SU-DHL-6 (cell line): ENCODE data around the gene CNTNAP5.

Source experiments
- EZH2phosphoT487 ChIP-seq: fragments of 200-600 bp; sonication (generic), shearing (Covaris generic); conservative IDR thresholded peaks from 2 replicates; pipeline ENCODE4 v1.6.1; 2018; ENCODE audit warnings: mild to moderate bottlenecking, antibody characterized with exemption, low read length, moderate library complexity, mixed read lengths
- TF ChIP-seq, protein P1 (sequence below): fragments of 200-600 bp; sonication (generic); IDR thresholded peaks from one replicate; pipeline ENCODE4 v1.5.1; 2017; ENCODE audit warnings: antibody characterized with exemption, mild to moderate bottlenecking, low read length, moderate library complexity; ENCODE audit not compliant: insufficient read depth, poor library complexity, severe bottlenecking

DNA sequence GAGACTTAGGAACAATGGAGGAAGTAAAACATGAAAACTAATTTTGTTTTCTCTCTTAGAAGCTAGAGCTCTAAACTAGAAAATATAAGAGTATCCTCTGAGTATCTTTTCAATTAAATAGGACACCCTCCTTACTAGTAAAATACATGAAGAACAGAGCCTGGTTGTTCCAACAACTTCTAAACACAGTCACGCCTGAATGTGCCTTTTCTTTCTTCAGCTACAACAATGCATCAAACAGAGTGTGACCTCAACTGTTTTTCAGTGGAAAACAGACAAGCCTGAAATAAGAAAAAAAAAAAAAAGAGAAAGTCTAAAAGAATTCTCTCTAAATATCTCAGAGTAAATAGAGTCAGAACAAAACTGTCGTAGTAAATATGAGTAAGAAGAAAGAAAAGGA is 928.8 kb downstream of the CNTNAP5 start:
- TF ChIP-seq, protein P1, sequence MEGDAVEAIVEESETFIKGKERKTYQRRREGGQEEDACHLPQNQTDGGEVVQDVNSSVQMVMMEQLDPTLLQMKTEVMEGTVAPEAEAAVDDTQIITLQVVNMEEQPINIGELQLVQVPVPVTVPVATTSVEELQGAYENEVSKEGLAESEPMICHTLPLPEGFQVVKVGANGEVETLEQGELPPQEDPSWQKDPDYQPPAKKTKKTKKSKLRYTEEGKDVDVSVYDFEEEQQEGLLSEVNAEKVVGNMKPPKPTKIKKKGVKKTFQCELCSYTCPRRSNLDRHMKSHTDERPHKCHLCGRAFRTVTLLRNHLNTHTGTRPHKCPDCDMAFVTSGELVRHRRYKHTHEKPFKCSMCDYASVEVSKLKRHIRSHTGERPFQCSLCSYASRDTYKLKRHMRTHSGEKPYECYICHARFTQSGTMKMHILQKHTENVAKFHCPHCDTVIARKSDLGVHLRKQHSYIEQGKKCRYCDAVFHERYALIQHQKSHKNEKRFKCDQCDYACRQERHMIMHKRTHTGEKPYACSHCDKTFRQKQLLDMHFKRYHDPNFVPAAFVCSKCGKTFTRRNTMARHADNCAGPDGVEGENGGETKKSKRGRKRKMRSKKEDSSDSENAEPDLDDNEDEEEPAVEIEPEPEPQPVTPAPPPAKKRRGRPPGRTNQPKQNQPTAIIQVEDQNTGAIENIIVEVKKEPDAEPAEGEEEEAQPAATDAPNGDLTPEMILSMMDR, result no peak
- no peak for TF ChIP-seq EZH2phosphoT487
